ENCODE data around the gene DYNC1LI1.

- TF ChIP-seq POLR2A (IDR thresholded peaks at IDR 0.05) (no peak), CTCF (IDR thresholded peaks at IDR 0.05) (no peak)
These were observed 20.5 kb upstream of the DYNC1LI1 start for GRCh38 chr3:32591186-32591585.
